Measurements from ENCODE around the gene ENOX2. TPM values are rescaled to one million over a fixed set of nuclear protein-coding genes. Genes with fewer than 3 reads are reported as not detected.

ENOX2 gene
- total RNA-seq, 1 donor from 2014 or later = 12.2 TPM

- H3K9me3 ChIP-seq = no peaks in the 10 kb centered on the region
- no peaks in the 10 kb centered on the region for H3K27me3 ChIP-seq
- no peaks in the 10 kb centered on the region for H3K4me1 ChIP-seq
- no peaks in the 10 kb centered on the region for H3K36me3 ChIP-seq
- ATAC-seq = peak; percentile 85
- H3K4me3 ChIP-seq = no peak overlapping the region
- peak; percentile 64 for TF ChIP-seq CTCF (IDR thresholded peaks at IDR 0.05)
- DNase-seq = no peak
- intact Hi-C loops (cut with DNase I) = no loop called here
- no peak overlapping the region for H3K27ac ChIP-seq
Observed at GRCh38 chrX:130916636-130917422, 13.8 kb upstream of the ENOX2 start.

- no peaks in the 10 kb centered on the region for H3K27me3 ChIP-seq
- intact Hi-C loops (cut with DNase I) = no loop called here
- no peak for TF ChIP-seq CTCF (IDR thresholded peaks at IDR 0.05)
Observed at GRCh38 chrX:130915302-130915701, 12.3 kb upstream of the ENOX2 start.

GRCh38 chrX:130909469-130910136 lies 6.6 kb upstream of the ENOX2 start:
- ATAC-seq = no peak
- Histone ChIP-seq H3K4me1 (no peaks in the 10 kb centered on the region), H3K27ac (no peak overlapping the region), H3K36me3 (no peaks in the 10 kb centered on the region), H3K27me3 (no peaks in the 10 kb centered on the region), H3K4me3 (no peak overlapping the region), H3K9me3 (no peaks in the 10 kb centered on the region)
- no peak for TF ChIP-seq CTCF (IDR thresholded peaks at IDR 0.05)
- intact Hi-C loops (cut with DNase I) = no loop called here
- no peak for DNase-seq

More at GRCh38 chrX:130915302-130915701, 12.3 kb upstream of the ENOX2 start:
- Histone ChIP-seq H3K27ac (no peak overlapping the region), H3K9me3 (no peaks in the 10 kb centered on the region), H3K4me3 (no peak overlapping the region), H3K4me1 (no peaks in the 10 kb centered on the region), H3K36me3 (no peaks in the 10 kb centered on the region)
- DNase-seq (no peak), ATAC-seq (no peak)

- no peak overlapping the region for H3K27ac ChIP-seq
- H3K9me3 ChIP-seq = no peaks in the 10 kb centered on the region
- no peak for TF ChIP-seq CTCF (IDR thresholded peaks at IDR 0.05)
- H3K4me3 ChIP-seq = no peak overlapping the region
- no peak for DNase-seq
- no peaks in the 10 kb centered on the region for H3K27me3 ChIP-seq
- ATAC-seq = no peak
- H3K36me3 ChIP-seq = no peaks in the 10 kb centered on the region
- no peaks in the 10 kb centered on the region for H3K4me1 ChIP-seq
- intact Hi-C loops (cut with DNase I) = no loop called here
Observed at GRCh38 chrX:130906776-130907175, 3.8 kb upstream of the ENOX2 start.

- no peaks in the 10 kb centered on the region for H3K36me3 ChIP-seq
- no peaks in the 10 kb centered on the region for H3K9me3 ChIP-seq
- intact Hi-C loops (cut with DNase I) = no loop called here
- no peaks in the 10 kb centered on the region for H3K4me1 ChIP-seq
- H3K27me3 ChIP-seq = no peaks in the 10 kb centered on the region
- TF ChIP-seq CTCF (IDR thresholded peaks at IDR 0.05) = no peak
- H3K27ac ChIP-seq = peak overlapping the region; percentile 81
- peak overlapping the region; percentile 60 for H3K4me3 ChIP-seq
- DNase-seq (no peak), ATAC-seq (no peak)
Observed at GRCh38 chrX:130902446-130902782, 595 bp downstream of the ENOX2 start.
